ENCODE results near the gene CTPS2. TPM values are rescaled to one million over a fixed set of nuclear protein-coding genes. Genes with fewer than 3 reads are reported as not detected.

The CTPS2 gene
- total RNA-seq, 1 experiment from 2014 or later: 9.6 TPM

- no peaks in the 10 kb centered on the region for H4K20me1 ChIP-seq (ENCODE audit: insufficient read depth)
- H3K27ac ChIP-seq (ENCODE audit: low read depth, low read length): no peak overlapping the region
- no peaks in the 10 kb centered on the region for H3K9me3 ChIP-seq (ENCODE audit: control insufficient read depth in 1 of 2, insufficient read depth in 1 of 2, low read depth in 1 of 2, low read length in 2 of 2)
- no peaks in the 10 kb centered on the region for H3K36me3 ChIP-seq (ENCODE audit: control insufficient read depth in 1 of 2, insufficient read depth in 2 of 2, low read length in 2 of 2)
- no peaks in the 10 kb centered on the region for H3K4me1 ChIP-seq (ENCODE audit: control insufficient read depth in 1 of 2, insufficient read depth in 2 of 2, low read length in 2 of 2)
- H3K79me2 ChIP-seq (ENCODE audit: insufficient read depth, low read length): no peaks in the 10 kb centered on the region
- BruUV-seq (replicated peaks): no TSS peak
- ChIA-PET POLR2A (no interaction called here), RAD21 (ENCODE audit: low non-redundant PET in 1 of 2, low total read pairs in 2 of 2, uncharacterized antibody in 2 of 2, unreplicated experiment in 2 of 2) (no interaction called here), CTCF (no interaction called here)
- no peak overlapping the region for H3K4me2 ChIP-seq (ENCODE audit: low read length)
- no peaks in the 10 kb centered on the region for H3K9me2 ChIP-seq (ENCODE audit: insufficient read depth)
- no peaks in the 10 kb centered on the region for H3K27me3 ChIP-seq (ENCODE audit: insufficient read depth, low read length)
- TF ChIP-seq MAX (IDR thresholded peaks at IDR 0.05) (no peak), TCF7L2 (IDR thresholded peaks at IDR 0.05; ENCODE audit: borderline replicate concordance, extremely low read depth, insufficient read depth, insufficient read length) (no peak), ZFX (IDR thresholded peaks at IDR 0.05) (no peak), SRF (IDR thresholded peaks at IDR 0.05; ENCODE audit: low read depth) (no peak), ELF1 (IDR thresholded peaks at IDR 0.05; ENCODE audit: borderline replicate concordance, low read depth) (no peak), RAD21 (IDR thresholded peaks at IDR 0.05; ENCODE audit: low read depth) (no peak), CEBPB (IDR thresholded peaks at IDR 0.05; ENCODE audit: low read depth) (no peak), ATF3 (IDR thresholded peaks at IDR 0.05) (no peak), EZH2phosphoT487 (IDR thresholded peaks at IDR 0.05; ENCODE audit: borderline replicate concordance) (no peak), FOSL1 (IDR thresholded peaks at IDR 0.05; ENCODE audit: low read depth) (no peak), YY1 (IDR thresholded peaks at IDR 0.05; ENCODE audit: extremely low read depth, insufficient replicate concordance, low read depth, low read length) (no peak), JUND (IDR thresholded peaks at IDR 0.05) (no peak), ZNF274 (IDR thresholded peaks at IDR 0.05; ENCODE audit: low read depth, low read length) (no peak)
- TF ChIP-seq, protein P1, sequence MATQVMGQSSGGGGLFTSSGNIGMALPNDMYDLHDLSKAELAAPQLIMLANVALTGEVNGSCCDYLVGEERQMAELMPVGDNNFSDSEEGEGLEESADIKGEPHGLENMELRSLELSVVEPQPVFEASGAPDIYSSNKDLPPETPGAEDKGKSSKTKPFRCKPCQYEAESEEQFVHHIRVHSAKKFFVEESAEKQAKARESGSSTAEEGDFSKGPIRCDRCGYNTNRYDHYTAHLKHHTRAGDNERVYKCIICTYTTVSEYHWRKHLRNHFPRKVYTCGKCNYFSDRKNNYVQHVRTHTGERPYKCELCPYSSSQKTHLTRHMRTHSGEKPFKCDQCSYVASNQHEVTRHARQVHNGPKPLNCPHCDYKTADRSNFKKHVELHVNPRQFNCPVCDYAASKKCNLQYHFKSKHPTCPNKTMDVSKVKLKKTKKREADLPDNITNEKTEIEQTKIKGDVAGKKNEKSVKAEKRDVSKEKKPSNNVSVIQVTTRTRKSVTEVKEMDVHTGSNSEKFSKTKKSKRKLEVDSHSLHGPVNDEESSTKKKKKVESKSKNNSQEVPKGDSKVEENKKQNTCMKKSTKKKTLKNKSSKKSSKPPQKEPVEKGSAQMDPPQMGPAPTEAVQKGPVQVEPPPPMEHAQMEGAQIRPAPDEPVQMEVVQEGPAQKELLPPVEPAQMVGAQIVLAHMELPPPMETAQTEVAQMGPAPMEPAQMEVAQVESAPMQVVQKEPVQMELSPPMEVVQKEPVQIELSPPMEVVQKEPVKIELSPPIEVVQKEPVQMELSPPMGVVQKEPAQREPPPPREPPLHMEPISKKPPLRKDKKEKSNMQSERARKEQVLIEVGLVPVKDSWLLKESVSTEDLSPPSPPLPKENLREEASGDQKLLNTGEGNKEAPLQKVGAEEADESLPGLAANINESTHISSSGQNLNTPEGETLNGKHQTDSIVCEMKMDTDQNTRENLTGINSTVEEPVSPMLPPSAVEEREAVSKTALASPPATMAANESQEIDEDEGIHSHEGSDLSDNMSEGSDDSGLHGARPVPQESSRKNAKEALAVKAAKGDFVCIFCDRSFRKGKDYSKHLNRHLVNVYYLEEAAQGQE (IDR thresholded peaks at IDR 0.05; ENCODE audit: low read depth): no peak
- TF ChIP-seq, protein P2, sequence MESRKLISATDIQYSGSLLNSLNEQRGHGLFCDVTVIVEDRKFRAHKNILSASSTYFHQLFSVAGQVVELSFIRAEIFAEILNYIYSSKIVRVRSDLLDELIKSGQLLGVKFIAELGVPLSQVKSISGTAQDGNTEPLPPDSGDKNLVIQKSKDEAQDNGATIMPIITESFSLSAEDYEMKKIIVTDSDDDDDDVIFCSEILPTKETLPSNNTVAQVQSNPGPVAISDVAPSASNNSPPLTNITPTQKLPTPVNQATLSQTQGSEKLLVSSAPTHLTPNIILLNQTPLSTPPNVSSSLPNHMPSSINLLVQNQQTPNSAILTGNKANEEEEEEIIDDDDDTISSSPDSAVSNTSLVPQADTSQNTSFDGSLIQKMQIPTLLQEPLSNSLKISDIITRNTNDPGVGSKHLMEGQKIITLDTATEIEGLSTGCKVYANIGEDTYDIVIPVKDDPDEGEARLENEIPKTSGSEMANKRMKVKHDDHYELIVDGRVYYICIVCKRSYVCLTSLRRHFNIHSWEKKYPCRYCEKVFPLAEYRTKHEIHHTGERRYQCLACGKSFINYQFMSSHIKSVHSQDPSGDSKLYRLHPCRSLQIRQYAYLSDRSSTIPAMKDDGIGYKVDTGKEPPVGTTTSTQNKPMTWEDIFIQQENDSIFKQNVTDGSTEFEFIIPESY (IDR thresholded peaks at IDR 0.05; ENCODE audit: extremely low read depth, insufficient replicate concordance, low read length): no peak
- no peak overlapping the region for H3K4me3 ChIP-seq (replicated peaks in 1 of 2; ENCODE audit: low read depth in 1 of 2, low read length in 2 of 2)
- no peak for ATAC-seq
- H2AFZ ChIP-seq (ENCODE audit: low read depth, low read length, poor library complexity, severe bottlenecking): no peak overlapping the region
- intact Hi-C loops (cut with micrococcal nuclease): no loop called here
- no peak for DNase-seq (ENCODE audit: low read depth, low spot score)
- H3K9ac ChIP-seq (ENCODE audit: low read length): no peak overlapping the region
Measured at GRCh38 chrX:16586377-16587112, 125.9 kb downstream of the CTPS2 start.

Data from HCT116 (cell line).